Measurements from ENCODE around the gene FXYD3. TPM values are rescaled to one million over a fixed set of nuclear protein-coding genes. Genes with fewer than 3 reads are reported as not detected.

FXYD3 gene
- total and polyA plus RNA-seq, 2 experiments from 2014 or later, result 225 to 542 TPM

DNA sequence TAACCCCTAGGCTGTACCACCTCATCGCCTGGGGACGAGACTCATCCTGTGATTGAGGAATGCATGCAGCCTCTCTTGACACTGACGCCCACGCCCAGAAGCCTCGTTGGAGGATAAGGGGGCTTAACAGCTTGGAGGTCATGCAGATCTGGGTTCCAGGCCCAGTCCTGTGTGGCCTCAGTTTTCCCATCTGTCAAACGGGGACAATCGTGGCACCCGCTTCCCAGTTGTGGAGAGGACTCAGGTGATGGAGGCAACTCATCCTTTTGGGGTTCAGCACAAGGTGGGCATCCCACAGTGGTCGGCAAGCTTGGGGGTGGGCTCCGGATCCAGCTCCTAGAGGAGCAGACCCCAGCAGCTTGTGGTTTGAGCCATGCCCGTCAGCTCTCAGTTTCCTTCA lies 20.6 kb downstream of the FXYD3 start:
- no peaks in the 10 kb centered on the region for H3K27me3 ChIP-seq

DNA sequence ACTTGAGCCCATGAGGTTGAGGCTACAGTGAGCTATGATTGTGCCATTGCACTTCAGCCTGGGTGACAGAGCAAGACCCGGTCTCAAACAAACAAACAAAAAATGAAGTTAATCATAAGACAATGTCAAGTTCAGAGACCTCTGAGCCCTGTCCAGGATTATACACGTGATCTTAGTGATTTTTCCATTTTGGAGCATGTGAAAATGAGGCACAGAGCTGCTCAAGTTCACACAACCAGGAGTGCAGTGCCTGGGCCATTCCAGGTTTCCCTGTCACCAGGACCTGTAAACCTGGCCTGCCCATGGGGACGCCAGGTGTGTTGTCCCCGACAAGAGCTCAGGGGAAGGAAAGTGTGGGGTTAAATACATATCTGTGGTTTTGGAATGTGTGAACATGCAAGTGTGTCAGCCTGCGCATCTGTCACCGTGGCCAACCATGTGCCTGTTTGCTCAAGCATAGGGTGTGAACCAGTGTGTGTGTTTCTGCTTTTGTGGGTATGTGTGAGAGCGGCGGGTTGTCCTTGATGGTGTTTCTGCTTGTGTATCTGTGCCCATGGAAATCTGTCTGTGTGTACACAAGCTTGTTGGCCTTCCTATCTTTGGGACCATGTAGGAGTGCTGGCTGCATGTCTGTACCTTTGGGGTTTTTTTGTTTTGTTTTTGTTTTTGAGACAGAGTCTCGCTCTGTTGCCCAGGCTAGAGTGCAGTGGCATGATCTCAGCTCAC lies 21.5 kb downstream of the FXYD3 start:
- no peaks in the 10 kb centered on the region for H3K9me2 ChIP-seq (replicated peaks; ENCODE audit: insufficient read depth)
- no peaks in the 10 kb centered on the region for H3K79me2 ChIP-seq
- no peak for DNase-seq (ENCODE audit: low spot score)
- H4K20me1 ChIP-seq (ENCODE audit: insufficient read depth, poor library complexity, severe bottlenecking), result no peaks in the 10 kb centered on the region
- H3K27ac ChIP-seq, result peak overlapping the region; percentile 71
- no peaks in the 10 kb centered on the region for H3K9me3 ChIP-seq (ENCODE audit: low read depth)
- H2AFZ ChIP-seq, result no peak overlapping the region
- H3K36me3 ChIP-seq (replicated peaks; ENCODE audit: insufficient read depth, low read depth), result no peaks in the 10 kb centered on the region
- TF ChIP-seq, protein P1, sequence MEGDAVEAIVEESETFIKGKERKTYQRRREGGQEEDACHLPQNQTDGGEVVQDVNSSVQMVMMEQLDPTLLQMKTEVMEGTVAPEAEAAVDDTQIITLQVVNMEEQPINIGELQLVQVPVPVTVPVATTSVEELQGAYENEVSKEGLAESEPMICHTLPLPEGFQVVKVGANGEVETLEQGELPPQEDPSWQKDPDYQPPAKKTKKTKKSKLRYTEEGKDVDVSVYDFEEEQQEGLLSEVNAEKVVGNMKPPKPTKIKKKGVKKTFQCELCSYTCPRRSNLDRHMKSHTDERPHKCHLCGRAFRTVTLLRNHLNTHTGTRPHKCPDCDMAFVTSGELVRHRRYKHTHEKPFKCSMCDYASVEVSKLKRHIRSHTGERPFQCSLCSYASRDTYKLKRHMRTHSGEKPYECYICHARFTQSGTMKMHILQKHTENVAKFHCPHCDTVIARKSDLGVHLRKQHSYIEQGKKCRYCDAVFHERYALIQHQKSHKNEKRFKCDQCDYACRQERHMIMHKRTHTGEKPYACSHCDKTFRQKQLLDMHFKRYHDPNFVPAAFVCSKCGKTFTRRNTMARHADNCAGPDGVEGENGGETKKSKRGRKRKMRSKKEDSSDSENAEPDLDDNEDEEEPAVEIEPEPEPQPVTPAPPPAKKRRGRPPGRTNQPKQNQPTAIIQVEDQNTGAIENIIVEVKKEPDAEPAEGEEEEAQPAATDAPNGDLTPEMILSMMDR (IDR thresholded peaks at IDR 0.05; ENCODE audit: poor library complexity), result no peak
- TF ChIP-seq EZH2 (IDR thresholded peaks at IDR 0.05; ENCODE audit: borderline replicate concordance), result no peak
- no peak for TF ChIP-seq EZH2phosphoT487 (IDR thresholded peaks at IDR 0.05; ENCODE audit: low read depth, severe bottlenecking, unreplicated experiment)
- no peak overlapping the region for H3K4me2 ChIP-seq
- H3K27me3 ChIP-seq, result peaks cover 9% of the 10 kb centered on the region
- H3K4me3 ChIP-seq, result no peak overlapping the region
- H3K4me1 ChIP-seq (ENCODE audit: insufficient read depth), result peaks cover 43% of the 10 kb centered on the region
- WGBS (ENCODE audit: low lambda C conversion rate, missing lambda C conversion rate), result 65% methylated on average over 9 of the region's 9 CpGs

More for the DNA sequence above, 20.6 kb downstream of the FXYD3 start:
- Histone ChIP-seq H3K4me1 (ENCODE audit: insufficient read depth) (peaks cover 35% of the 10 kb centered on the region), H3K9me3 (ENCODE audit: low read depth) (no peaks in the 10 kb centered on the region), H3K79me2 (no peaks in the 10 kb centered on the region), H3K9me2 (replicated peaks; ENCODE audit: insufficient read depth) (no peaks in the 10 kb centered on the region), H4K20me1 (ENCODE audit: insufficient read depth, poor library complexity, severe bottlenecking) (no peaks in the 10 kb centered on the region), H3K4me3 (no peak overlapping the region), H2AFZ (no peak overlapping the region), H3K27ac (peak overlapping the region; percentile 71), H3K4me2 (no peak overlapping the region), H3K36me3 (replicated peaks; ENCODE audit: insufficient read depth, low read depth) (no peaks in the 10 kb centered on the region)
- 87% methylated on average over 11 of the region's 11 CpGs for WGBS (ENCODE audit: low lambda C conversion rate, missing lambda C conversion rate)
- TF ChIP-seq EZH2 (IDR thresholded peaks at IDR 0.05; ENCODE audit: borderline replicate concordance) (no peak), EZH2phosphoT487 (IDR thresholded peaks at IDR 0.05; ENCODE audit: low read depth, severe bottlenecking, unreplicated experiment) (no peak)
- TF ChIP-seq, protein P1 (IDR thresholded peaks at IDR 0.05; ENCODE audit: poor library complexity), result no peak
- DNase-seq (ENCODE audit: low spot score), result no peak

DNA sequence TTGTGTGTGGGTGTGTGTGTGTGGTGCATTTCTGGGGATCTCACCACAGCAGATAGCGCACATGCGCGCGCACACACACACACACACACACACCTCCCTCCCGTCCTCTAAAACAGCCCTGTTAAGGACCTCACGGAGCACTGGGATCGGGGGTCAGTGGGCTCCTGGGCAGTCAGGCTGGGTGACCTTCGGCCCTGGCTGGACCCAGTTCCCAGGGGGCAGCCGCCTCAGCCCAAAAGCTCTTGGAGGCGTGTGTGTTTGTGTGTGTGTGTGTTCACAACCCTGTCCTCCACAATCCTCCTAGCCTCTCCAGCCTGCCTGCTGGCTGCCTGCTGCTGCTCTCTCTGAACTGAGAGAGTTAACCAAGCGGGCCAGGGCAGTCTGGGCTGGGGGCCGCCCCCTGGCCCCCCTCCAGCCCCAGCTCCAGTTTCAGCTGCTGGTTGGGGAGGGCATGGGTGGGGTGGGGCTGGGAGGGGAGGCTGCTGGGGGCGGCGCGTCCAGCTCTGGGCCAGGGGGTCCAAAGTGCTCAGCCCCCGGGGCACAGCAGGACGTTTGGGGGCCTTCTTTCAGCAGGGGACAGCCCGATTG lies 22.8 kb downstream of the FXYD3 start, which contains the start of gene FXYD1:
Gene FXYD1, plus strand, starts transcription at position 520 of the 588 bp plus-strand sequence. CDS start 1,256 bp downstream, outside the sequence.
- no peaks in the 10 kb centered on the region for H3K9me2 ChIP-seq (replicated peaks; ENCODE audit: insufficient read depth)
- H3K27me3 ChIP-seq, result peaks cover 17% of the 10 kb centered on the region
- H3K27ac ChIP-seq, result peak within 1 kb of the TSS; percentile 59
- H3K79me2 ChIP-seq, result no peaks in the 10 kb centered on the region
- H3K9me3 ChIP-seq (ENCODE audit: low read depth), result no peaks in the 10 kb centered on the region
- DNase-seq (ENCODE audit: low spot score), result no peak
- WGBS (ENCODE audit: low lambda C conversion rate, missing lambda C conversion rate), result 75% methylated on average over 12 of the region's 18 CpGs
- H3K36me3 ChIP-seq (replicated peaks; ENCODE audit: insufficient read depth, low read depth), result no peaks in the 10 kb centered on the region
- H3K4me1 ChIP-seq (ENCODE audit: insufficient read depth), result peaks cover 50% of the 10 kb centered on the region
- no peak within 1 kb of the TSS for H3K4me3 ChIP-seq
- no peak for TF ChIP-seq EZH2 (IDR thresholded peaks at IDR 0.05; ENCODE audit: borderline replicate concordance)
- TF ChIP-seq, protein P1 (IDR thresholded peaks at IDR 0.05; ENCODE audit: poor library complexity), result no peak
- no peak for TF ChIP-seq EZH2phosphoT487 (IDR thresholded peaks at IDR 0.05; ENCODE audit: low read depth, severe bottlenecking, unreplicated experiment)
- H4K20me1 ChIP-seq (ENCODE audit: insufficient read depth, poor library complexity, severe bottlenecking), result no peaks in the 10 kb centered on the region
- H2AFZ ChIP-seq, result no peak within 1 kb of the TSS
- peak within 1 kb of the TSS; percentile 62 for H3K4me2 ChIP-seq
